ENCODE results near the gene TSR2.

Gene TSR2, protein sequence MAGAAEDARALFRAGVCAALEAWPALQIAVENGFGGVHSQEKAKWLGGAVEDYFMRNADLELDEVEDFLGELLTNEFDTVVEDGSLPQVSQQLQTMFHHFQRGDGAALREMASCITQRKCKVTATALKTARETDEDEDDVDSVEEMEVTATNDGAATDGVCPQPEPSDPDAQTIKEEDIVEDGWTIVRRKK

DNA sequence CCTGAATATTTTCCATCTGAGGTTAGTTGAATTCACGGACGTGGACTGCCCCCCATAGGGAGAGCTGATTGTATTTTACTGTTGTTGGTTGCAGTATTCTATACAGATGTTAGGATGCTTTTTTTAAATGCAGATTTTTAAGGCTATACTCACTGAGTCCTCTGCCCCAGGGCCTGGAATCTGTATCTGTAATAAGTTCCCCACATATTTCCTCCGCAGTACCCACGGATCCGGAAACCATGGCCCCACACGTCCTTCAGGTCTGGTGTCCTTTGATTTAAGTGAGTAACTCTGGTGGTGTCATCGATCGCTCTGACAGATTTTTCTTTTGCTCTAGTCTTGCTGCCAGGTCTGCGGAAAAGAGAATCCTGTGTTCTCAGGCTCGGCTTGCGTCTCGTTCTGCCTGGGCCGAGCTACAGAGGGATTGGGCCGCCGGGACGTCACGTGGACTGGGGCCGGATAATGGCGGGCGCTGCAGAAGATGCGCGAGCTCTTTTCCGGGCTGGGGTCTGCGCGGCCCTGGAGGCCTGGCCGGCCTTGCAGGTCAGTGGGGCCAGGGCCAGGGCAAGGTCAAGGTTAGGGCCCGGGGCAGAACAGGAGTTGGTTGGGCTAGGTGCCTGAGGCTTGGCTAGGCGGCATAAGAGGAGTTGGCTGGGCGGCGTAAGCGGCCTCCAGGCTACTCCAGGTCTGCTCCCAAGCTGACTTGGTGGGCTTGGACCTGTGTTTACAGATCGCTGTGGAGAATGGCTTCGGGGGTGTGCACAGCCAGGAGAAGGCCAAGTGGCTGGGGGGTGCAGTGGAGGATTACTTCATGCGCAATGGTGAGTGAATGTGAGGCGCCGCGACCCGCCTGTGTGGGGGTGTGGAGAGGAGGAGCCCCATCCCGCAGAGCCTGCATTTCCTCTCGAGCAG lies at the start of gene TSR2:
Gene TSR2 (plus strand): TSS at position 445 of the 912 bp plus-strand sequence. CDS start 18 bp downstream, at position 463.
- in situ Hi-C loops (cut with MboI; ENCODE audit: low sequenced_read_pairs) = no loop called here

DNA sequence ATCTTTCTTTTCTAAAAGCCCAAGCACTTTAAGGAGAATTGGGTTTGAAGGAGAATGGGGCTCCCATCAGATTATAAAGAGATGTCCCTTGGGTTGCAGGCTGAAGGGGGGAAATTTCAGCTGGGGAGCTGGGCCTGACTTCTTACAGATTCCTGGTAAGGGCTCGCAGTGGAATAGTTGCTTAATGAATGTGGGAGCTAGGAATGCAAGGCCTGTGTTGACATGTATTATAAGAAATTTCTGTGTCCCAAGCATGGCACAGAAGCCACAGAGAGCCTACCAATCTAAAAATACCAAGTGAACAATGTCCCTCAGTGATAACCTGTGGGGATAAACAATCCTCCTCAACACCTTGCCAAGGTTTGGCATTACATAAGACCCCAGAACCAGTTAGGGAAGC lies 43.1 kb upstream of the TSR2 start:
- in situ Hi-C loops (cut with MboI; ENCODE audit: low sequenced_read_pairs) = no loop called here

DNA sequence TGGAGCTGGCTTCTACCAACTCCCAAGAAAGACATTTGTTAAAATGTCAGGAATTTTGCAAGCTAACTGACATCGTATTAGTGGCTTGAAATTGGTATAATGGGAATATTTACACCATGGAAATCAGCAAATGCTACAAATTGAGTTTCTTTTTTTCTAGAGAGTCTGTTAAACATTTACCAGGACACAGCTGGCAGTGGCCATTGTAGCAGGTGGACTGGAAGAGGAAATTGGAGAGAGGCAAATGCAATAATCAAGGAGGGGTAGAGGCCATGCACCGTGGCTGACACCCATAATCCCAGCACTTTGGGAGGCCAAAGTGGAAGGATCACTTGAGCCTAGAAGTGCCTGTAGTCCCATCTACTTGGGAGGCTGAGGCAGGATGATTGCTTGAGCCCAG lies 32.9 kb upstream of the TSR2 start:
- in situ Hi-C loops (cut with MboI; ENCODE audit: low sequenced_read_pairs) = no loop called here

DNA sequence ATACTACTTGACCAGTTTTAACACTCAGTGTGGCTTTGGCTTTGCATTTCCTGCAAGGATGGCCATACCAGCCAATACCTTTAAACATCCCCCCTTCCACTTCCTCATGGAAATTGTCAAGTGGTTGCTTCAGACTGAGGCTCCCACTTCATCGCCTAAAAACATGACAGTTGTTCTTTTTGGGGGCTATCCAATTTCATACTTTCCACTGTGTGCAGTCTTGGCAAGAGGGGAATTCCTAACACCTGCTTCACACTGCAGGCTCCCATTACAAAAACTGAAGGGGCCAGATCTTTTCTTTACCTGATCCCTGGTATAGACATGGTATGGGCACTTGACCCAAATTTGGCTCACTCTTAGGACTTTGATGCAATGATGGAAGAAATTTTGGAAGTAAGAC lies 28.5 kb upstream of the TSR2 start:
- in situ Hi-C loops (cut with MboI; ENCODE audit: low sequenced_read_pairs) = no loop called here

DNA sequence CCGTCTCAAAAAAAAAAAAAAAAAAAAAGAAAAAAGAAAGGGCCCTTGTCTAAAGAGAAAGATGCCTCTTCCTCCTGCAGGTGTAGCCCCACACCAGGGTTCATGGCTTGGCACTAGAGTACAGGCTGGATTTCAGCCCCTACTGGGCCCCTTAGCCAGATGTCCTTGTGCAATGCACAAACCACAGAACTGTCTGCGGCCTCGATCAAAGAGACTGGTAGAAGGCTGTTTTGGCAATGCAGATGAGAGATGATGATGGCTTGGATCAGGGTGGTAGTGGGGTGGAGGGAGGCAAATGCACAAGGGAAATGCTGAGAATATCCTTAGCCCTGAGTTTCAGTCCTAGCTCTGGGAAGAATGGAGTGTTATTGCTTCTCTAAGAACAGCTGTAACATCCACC lies 26.5 kb upstream of the TSR2 start:
- in situ Hi-C loops (cut with MboI; ENCODE audit: low sequenced_read_pairs) = no loop called here

DNA sequence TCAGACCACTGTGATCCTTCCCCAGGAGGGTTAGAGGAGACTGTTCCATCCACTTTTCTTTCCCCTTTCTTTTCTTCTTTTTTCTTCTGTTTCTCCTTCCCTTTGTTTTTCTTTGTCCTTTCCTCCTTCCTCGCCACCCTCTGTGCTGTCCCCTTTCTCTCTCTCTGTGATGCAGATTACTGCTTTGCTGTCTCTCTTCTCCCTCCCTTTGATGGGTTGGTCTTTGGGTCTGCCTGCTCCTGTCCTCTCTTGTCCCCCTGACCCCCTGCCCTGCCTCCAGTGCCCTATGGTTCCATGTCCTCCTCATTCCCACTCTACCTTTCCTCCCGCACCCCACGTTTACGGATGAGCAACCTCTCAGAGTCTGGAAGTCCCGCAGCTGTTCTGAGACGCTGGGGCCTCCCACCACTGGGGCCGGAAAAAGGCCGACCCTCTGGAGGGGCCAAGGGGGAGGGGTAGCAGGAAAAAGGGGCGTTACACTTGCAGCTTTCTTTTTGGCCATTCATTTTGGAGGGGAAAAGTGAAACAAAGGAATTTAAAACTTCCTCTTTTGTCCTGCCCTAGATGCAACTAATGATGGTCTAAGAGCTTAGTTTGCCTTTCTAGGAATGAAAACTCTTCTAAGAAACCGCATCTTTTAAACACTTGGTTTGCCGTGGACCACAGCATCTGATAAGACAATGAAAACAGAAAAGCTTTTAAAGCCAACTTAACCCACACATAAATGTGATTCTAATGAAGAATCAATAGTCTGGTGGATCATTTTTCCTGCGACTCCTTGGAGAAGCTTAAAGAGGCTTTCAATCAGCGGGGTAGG lies 24.5 kb upstream of the TSR2 start:
- in situ Hi-C loops (cut with MboI; ENCODE audit: low sequenced_read_pairs) = no loop called here

DNA sequence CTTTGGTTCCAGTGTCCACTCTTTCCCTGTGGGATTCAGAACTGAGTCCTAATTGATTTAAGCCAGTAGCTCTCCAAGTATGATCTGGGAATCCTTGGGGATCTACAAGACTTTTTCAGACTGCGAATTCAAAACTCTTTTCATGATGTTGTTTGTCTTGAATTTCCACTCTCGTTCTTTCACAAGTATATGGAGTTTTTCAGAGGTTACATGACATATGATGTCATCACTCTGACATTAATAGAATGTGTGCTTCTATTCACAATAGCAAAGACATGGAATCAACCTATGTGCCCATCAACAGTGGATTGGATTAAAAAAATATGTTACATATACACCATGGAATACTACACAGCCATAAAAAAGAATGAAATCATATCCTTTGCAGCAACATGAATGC lies 23.2 kb upstream of the TSR2 start:
- in situ Hi-C loops (cut with MboI; ENCODE audit: low sequenced_read_pairs) = no loop called here

DNA sequence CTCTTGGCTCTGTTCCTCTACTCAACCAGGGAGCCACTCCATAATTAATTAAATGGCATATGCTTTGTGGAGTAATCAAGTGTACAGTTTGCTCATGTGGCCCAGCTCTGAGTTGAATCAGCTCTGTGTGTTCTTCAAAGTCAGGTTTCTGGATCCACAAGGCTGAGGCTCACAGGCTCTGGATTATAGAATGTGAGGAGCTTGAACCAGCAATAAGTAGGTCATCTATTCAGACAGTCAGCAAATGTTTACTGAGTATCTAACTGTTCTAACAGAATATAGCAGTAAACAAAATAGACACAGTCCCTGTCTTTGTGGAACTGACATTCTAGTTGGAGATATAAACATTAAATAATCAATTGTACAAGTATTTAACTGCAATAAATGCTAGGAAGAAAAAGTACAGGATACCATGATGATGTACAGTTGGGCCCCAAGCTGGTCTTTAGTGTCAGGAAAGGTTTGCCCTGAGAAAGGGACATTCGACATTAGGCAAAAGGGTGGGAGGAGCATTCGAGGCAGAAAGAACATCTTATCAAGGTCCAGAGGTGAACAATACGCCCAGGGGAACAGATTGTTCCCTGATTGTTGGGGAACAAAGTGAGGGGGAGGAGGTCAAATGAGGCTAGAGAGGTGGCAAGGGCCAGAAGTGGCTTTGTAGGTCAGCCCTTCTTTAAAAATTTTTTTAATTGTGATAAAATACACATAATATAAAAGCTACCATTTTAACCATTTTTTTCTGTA lies 20.5 kb upstream of the TSR2 start:
- in situ Hi-C loops (cut with MboI; ENCODE audit: low sequenced_read_pairs) = no loop called here

DNA sequence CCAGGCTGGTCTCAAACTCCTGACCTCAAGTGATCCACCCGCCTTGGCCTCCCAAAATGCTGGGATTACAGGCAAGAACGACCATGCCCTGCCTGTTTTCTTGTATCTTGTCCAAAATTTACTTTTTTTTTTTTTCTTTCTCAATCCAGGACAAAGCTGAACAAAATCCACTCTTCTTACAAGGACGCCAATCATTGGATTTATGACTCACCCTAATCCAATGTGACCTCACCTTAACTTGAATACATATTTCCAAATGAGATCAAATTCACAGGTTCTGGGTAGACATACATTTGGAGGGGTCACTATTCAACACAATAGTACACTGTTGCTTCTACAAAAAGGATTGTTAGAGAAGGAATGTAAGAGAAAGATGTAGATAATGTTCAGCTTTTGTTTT lies 18.0 kb upstream of the TSR2 start:
- in situ Hi-C loops (cut with MboI; ENCODE audit: low sequenced_read_pairs) = no loop called here

DNA sequence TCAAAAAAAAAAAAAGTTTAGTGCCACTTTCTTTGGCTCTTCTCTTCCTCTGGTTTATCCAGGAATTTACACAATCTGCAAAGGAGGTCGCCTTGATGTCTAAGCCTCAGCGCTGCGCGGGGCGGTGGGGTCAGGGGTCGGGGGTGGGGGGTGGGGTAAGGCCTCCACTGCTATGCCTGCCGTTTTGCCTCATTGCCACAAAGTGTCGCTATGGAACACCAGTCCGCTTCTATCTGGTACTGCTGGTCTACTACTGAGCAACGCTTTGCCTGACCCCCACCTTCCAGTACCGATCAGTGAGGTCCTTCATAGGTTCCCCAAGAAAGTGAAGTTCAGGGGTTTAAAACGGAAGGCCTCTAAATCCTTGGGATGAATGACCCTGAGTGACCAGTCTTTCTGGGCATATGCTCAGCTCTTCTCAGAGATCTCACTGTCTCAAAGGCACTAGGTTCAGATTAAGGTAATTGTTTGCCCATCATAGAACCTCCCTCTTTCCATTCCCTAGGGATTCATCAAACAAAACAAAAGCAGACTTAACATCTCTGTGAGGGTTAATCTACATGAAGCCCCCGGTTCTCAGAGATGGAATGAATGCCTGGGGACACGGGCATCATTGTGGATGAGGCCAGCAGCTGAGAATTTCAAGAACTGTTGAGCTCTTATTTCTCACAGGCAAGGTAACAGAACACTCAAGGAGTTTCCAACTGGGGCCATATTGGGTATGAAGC lies 16.9 kb upstream of the TSR2 start:
- in situ Hi-C loops (cut with MboI; ENCODE audit: low sequenced_read_pairs) = no loop called here

DNA sequence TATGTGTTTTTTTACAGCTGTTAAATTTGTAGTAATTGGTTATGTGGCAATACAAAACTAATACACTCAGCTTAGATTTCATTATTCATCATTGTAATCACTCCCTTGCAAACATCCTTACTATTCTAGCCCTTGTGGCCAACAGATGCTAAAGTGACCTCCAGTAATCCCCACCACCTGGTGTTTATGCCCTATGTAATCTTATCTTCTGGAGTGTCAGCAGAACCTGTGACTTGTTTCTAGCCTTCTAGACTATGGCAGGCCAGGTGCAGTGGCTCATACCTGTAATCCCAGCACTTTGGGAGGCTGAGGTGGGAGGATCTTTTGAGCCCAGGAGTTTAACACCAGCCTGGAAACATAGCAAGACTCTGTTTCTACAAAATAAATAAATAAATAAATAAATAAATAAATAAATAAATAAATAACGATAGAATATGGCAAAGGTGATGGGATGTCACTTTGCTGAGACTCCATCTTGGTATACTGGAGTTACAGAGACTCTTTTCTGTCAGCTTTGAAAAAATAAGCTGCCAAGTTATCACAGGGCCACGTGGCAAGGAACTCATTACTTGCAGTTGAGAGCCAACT lies 12.3 kb upstream of the TSR2 start:
- in situ Hi-C loops (cut with MboI; ENCODE audit: low sequenced_read_pairs) = no loop called here

DNA sequence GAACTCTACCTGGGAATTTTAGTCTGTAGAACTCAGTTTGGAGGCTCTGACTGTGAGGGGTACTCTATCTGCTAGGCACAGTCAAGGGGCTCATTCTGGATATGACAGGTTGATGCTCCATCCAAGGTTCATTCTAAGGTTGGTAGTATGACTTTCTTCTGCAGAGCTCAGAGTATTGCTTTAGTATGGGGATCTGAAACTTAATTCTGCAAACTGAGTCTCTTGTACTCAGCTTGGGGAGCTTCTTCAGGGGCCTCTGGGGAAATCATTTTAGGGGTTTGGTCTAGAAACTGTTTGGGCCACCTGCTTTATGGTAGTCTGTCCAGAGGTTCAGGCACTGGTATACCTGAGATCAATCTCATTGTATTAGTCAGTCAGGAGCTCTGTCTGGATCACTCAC lies 9.7 kb upstream of the TSR2 start:
- in situ Hi-C loops (cut with MboI; ENCODE audit: low sequenced_read_pairs) = no loop called here

DNA sequence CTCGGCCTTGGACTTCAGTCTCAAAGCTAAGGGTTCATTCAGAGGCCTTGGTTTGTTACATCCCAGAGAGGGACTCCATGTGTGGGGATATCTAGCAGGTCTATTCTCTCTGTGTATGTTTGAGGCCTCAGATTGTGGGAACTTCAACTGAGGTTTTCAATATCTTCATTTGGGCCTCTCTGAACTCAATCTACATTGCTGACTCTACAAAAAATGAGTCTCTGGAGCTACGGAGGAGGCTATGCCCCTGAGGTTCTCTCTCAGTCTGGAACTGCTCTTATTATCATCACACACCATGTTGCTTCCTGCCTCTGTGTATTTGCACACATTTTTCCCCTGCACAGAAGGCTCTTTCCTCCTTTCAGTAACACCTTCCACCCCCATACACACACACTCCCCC lies 5.1 kb upstream of the TSR2 start:
- in situ Hi-C loops (cut with MboI; ENCODE audit: low sequenced_read_pairs) = no loop called here

DNA sequence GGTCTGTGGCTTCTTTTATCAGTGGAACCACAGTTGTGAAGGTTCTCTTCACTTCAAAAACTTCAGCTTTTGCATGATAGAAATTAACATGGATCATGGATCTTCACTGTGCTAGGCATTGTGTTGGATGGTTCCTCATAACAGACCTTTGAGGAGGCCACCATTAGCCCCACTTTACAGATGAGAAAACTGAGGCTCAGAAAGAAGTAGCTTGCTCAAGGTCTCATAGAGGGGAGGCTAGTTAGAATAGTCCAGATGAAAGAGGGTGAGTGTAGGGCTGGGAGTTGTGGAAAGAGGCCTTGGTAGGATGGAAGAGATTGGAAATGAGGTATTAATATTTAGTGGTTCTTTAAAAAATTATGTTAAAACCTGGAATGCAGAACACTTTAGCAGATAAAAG lies 2.6 kb downstream of the TSR2 start:
- in situ Hi-C loops (cut with MboI; ENCODE audit: low sequenced_read_pairs) = no loop called here

DNA sequence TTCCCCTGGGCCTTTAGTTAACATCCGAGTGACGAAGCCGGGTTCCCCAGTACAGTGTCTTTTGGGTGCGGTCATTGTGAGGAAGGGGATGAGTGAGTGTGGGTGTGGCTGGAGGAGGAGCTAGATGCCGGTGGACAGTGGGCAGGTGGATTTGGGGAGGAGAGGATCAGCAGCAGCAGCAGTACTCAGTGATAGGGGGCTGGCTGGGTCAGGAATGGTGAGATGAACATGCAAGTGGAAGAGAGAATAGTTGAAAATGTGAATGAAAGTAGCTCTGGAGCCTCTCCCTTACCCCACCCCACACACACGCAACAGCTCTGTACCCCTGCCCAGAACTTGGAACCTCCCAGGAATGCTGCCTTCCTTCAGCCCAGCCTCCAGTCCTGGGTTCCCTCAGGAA lies 4.5 kb downstream of the TSR2 start:
- in situ Hi-C loops (cut with MboI; ENCODE audit: low sequenced_read_pairs) = no loop called here

DNA sequence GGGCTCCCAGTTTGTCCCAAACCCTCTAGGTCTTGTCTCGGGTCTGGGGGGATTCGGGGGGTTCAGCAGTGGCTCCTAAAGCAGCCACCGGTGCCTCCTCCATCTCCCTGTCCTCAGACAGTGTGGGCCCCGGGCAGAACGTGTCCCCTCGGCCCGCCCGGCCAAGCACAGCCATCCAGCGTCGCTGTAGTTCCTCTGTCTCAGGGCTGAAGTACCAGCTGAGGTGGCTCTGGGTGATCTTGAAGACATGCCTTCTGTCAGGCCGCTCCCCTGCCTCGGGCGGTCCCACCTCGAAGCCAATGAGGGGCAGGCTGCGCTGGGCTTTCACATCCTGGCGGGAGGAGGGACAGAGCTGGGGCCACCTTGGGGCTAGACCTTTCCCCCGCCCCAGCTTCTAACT lies 5.9 kb downstream of the TSR2 start:
- in situ Hi-C loops (cut with MboI; ENCODE audit: low sequenced_read_pairs) = no loop called here

DNA sequence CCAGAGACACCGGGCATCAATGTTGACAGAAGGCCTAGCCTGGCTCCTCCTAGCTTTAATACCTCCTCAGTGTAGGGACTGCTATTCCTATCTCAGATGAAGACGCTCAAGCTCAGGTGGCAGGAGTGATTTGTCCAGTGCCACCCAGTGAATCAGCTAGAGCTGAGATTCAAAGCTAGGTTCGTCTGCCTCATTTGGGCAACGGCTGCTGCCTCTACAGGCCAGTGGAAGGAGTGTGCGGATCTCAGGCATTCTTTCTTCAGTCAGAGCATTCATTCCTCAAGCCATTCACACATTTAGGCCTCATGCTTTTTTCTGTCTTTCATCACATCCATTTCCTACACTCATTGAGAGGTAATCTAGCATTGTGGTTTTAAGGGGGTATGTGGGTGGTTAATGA lies 7.3 kb downstream of the TSR2 start:
- in situ Hi-C loops (cut with MboI; ENCODE audit: low sequenced_read_pairs) = no loop called here

DNA sequence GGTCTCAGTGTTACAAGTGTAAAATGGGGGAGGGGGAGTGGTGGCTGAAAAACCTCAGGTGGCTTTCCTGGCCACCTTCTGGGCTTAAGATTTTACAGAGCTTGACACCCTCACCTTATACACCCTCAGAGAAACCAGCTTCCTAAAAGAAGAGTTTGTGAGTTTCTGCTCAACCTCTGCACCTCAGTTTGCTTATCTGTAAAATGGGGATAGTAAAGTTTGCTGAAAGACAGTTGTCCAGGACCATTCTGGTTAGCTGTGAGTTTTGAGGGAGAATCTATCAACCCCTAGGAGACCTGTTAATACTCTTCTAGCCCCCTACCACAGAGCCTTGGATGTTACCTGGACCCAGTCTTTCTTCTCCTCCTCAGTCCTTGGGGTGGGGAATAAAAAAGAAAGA lies 9.7 kb downstream of the TSR2 start:
- in situ Hi-C loops (cut with MboI; ENCODE audit: low sequenced_read_pairs) = no loop called here

DNA sequence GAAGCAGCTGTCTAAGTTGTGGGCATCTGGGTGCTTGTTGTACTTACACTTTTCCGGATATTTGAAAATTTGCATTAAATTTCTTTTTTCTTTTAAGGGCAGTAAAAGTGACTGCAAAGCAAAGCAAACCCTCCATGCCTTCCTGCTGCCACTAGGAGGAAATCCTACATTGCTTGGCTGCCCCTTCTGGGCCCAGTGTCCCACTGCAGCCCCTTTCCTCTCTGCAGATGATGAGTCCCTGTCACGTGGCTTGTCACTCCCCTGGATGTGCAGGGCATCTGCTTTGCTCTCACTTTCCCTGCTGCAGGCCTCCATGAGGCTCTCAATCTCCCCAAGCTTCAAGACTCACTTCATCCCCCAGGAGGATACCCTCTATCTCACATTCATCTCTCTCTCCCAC lies 12.7 kb downstream of the TSR2 start:
- in situ Hi-C loops (cut with MboI; ENCODE audit: low sequenced_read_pairs) = no loop called here
